ENCODE measurements around the gene MROH2A.

DNA sequence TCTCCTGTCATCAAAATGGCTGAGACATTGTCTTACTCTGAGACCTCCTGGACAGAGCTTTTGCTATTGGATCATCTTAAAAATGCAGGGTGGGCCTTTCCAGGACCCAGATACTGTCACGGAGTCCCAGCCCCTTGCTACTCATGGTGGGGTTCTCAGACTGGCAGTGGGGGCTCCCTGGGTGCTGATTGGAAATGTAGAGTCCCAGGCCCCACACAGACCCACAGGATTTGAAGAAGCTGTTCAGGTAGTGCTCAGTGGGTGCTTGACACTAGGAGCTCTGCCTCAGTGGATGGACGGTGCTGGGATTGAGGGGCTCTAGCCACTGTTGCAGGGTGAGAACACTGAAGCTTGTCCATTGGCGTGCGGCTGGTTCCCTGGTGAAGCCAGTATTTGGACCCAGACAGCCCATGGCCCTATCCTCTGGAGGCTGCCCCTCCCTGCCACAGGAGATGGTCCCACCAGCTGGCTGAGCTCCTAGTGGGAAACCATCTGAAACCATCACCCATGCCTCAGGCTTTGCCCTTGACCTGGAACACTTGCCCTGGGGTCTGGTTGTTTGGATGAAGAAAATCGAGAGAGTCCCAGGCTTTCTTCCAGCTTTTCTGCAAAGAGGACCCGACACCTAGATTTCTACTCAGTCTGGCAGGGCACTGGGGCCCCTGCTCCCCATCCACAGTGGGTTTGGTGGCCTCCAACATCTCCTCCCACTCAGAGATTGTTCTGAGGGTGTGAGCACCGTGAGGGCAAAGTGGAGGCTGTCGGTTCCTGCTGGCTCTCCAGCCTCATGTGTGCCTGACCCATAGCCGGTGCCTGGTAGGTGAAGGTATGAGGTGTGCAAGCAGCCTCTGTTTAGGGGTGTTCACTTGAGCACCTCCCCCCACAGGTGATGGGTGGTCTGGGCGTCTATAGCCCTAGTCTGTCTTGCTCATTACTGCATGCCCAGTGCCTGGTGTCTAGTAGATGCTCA is 30.1 kb downstream of the MROH2A start:
- no peak for TF ChIP-seq HMGXB4 (CRISPR knock-in tag; IDR thresholded peaks at IDR 0.05)
- no peak for TF ChIP-seq CREB1 (CRISPR knock-in tag; IDR thresholded peaks at IDR 0.05)
- no peak for TF ChIP-seq NR1H2 (CRISPR knock-in tag; IDR thresholded peaks at IDR 0.05)
- no peak for TF ChIP-seq CTCF (IDR thresholded peaks at IDR 0.05)
- TF ChIP-seq ESRRA (CRISPR knock-in tag; IDR thresholded peaks at IDR 0.05; ENCODE audit: borderline replicate concordance): no peak
- TF ChIP-seq TEAD4 (CRISPR knock-in tag; IDR thresholded peaks at IDR 0.05): no peak
- no peak for TF ChIP-seq CBFB (CRISPR knock-in tag; IDR thresholded peaks at IDR 0.05; ENCODE audit: low read depth)
- no peak for TF ChIP-seq NR3C1 (CRISPR knock-in tag; conservative IDR thresholded peaks at IDR 0.05; ENCODE audit: low read depth)
- no peak for TF ChIP-seq PREB (CRISPR knock-in tag; IDR thresholded peaks at IDR 0.05; ENCODE audit: borderline replicate concordance)
- TF ChIP-seq ATF6 (CRISPR knock-in tag; IDR thresholded peaks at IDR 0.05): no peak
- no peak for TF ChIP-seq NFYB (CRISPR knock-in tag; conservative IDR thresholded peaks at IDR 0.05; ENCODE audit: low read depth)
- TF ChIP-seq, protein P1, sequence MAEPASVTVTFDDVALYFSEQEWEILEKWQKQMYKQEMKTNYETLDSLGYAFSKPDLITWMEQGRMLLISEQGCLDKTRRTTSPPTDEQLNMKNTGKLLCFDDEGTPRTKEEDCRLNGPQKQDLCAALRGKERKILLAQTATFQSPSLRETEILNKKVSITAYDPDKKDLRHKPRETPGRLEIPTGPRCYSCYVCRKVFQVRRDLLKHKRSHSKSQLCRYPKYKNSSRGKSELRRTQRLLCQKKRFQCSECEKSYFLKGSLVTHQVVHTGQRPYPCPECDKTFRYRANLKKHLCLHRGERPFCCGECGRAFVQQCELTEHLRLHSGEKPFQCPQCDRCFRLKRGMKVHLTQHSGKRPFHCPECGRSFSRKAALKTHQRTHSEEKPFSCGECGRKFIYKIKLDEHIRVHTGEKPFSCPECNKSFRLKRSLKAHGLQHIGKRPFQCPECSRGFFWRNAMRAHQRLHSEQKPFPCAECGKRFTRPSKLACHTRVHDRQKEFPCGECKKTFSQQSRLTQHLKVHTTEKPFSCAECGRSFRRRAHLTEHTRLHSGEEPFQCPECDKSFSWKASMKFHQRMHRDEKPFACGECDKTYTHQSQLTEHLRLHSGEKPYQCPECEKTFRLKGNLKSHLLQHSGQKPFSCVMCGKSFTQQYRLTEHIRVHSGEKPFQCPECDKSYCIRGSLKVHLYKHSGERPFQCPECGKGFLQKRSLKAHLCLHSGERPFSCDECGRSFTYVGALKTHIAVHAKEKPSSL (CRISPR knock-in tag; conservative IDR thresholded peaks at IDR 0.05): no peak
- TF ChIP-seq SP1 (CRISPR knock-in tag; conservative IDR thresholded peaks at IDR 0.05): no peak
- no peak for TF ChIP-seq HMGA2 (CRISPR knock-in tag; IDR thresholded peaks at IDR 0.05)
